ENCODE data around the gene FRS2.

FRS2 gene

GRCh38 chr12:69467366-69467765 is 2.8 kb upstream of the FRS2 start:
- no peak for DNase-seq

DNA sequence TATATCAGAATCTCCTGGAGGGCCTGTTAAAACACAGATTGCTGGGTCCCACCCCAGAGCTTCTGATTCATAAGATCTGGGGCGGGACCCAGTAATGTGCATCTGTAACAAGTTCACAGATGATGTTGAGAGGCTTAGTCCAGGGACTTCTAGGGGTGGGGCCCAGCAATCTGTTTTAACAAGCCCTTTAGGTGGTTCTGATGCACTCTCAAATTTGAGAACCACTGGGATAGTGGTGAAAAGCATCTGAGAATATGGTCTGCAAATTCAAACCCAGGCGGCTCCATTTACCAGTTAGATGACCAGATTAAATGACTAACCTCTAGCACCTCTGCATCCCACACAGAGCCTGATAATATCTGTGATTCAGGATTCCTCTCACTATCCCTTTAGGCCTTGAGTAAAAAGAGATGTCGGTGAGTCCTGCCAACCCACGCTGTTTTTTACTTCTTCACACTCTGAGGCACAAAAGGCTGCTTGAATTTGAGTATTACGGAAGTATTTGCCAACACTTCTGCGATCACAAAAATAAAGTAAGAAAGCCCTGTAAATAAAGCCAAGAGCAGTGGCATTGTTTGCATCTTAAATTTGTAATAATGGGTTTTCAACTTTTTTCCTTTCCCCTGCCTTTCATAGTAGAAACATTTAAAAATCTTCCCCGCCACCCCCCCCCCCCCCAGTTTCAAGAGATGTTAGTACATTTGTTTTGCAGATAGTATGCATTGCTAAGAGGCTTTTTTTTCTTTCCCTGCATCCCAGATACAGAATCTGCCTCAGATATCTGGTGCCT is 1.8 kb upstream of the FRS2 start:
- DNase-seq, result no peak

DNA sequence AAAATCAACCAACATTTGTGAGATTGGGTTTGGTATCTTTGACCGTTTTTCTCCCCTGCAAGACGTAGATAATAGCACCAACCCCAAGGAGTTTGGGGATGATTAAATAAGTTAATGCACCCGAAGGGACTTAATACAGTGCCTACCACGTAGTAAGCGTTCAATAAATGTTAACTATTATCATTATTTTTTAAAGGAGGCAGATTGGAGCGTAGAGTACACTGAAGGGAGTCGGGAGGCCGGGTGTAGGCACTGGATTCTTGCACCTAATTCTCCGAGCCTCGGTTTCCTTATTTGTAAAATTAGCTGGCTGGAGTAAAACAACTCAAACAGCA is 367 bp upstream of the FRS2 start:
- DNase-seq, result no peak

- no peak for DNase-seq
These were observed 865 bp downstream of the FRS2 start for GRCh38 chr12:69471076-69471430.

DNA sequence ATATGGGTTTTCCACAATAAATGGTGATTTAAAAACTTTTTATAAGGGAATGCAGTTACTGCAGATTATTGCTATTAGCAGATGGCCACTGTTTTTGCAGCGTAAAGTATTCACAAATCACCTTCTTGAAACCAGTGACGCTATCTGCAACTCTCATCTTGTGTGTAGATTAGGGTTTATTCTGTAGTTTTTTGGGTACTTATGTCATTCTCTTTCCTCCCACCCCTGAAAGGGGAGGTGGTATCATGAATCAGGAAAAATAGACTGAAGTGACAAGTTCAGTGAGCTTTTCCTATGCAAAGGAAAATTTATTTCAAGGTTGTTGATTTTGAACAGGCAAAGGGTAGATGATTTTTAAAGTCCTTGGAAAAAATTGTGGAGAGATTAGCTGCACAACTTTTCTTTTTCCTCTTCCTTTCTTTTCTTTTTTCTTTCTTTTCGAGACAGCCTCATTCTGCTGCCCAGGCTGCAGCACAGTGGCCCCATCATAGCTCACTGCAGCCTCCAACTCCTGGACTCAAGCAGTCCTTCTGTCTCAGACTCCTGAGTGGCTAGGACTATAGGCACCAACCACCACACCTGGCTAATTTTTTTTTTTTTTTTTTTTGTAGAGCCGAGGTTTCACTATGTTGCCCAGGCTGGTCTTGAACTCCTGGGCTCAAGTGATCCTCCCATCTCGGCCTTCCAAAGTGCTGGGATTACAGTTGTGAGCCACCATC is 1.6 kb downstream of the FRS2 start:
- DNase-seq, result no peak

DNA sequence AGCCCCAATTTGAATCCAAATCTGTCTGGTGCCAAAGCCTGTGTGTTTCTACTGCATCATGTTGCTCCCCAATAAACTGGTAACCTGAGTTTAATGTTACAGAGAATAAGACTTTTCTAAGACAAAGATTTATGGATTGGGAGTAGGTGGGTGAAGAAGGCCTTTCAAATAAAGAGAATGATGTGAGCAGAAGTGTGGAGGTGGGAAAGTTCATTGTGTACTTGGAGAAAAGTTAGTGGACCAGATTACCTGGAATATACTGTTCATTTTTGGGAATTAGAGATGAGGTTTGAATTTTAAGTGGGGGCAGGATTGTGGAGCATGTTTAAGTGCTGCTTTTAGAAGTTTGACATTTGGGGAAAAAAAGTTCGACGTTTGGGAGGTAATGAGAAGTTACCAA is 3.1 kb downstream of the FRS2 start:
- no peak for DNase-seq

- DNase-seq, result no peak
These were observed 4.3 kb downstream of the FRS2 start for GRCh38 chr12:69474456-69474855.

DNA sequence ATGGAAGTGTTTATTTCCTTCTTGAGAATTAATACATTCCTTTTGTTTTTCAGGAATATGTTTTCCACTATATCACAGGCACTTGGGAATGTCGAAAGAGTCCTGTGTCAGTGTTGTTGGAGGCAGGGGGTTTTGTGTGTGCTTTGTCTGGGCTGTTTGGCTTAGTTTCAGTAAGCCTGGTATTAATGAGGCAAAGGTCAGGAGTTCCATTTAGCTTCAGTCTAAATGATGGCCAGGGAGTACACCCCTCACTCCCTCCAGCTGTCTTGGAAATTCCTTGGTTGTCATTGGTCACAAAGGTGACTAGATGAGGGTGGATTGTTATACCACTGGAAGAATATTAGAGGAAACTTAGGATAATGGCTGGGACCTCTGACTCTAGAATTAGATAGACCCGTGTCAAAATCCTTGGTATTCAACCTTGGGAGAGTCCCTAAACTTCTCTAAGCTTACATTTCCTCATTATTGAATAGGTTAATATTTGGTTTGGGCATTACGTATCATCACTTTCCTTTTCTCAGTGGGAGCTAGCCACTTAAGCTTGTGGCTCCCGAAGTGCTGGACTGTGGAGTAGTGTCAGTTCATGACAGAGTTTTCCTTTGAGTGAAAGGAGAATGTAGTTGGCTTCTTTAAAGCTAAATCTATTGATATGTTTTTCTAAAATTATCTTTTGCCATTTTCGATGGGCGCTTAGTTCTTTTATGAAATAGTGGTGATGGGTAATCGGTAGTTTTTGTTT is 5.2 kb downstream of the FRS2 start:
- DNase-seq, result no peak

DNA sequence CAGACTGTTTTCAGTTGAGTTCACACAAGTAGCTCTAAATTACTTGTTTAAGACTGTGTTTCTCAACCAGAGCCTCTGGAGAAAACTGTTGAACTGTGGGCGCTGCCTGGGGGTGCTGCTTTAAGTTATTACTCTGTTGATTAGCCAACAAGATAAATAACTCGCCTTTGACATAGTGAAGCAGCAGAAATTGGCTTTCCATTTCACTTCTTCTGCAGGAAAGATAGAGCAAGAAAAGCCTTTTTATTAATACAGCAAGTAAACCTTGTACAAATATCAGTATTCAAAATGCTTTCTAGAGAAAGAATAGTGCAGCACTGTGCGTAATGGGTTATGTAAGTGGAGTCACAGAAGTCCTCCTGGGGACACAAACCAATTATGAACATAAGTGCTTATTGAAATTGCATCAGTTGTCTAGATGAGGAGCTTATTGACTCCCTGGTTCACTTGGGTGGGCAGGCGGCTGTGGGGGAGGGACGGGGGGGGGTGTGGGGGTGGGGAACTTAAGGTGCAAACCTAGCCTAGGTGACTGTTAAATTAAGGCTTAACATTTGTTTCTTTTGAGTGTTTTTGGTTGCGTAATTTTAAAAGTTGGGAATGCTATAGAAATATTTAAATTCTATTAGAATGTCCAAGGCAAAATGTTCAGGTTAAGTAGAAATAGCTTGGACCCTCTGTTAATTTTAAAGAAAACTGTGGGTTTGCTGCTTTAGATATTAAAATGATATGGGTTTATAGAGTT is 6.3 kb downstream of the FRS2 start:
- DNase-seq, result no peak

- no peak for DNase-seq
These were observed 9.5 kb downstream of the FRS2 start for GRCh38 chr12:69479675-69480074.

GRCh38 chr12:69480698-69481097 is 10.5 kb downstream of the FRS2 start:
- DNase-seq, result no peak

- no peak for DNase-seq
These were observed 10.9 kb downstream of the FRS2 start for GRCh38 chr12:69481133-69481532.

- DNase-seq, result no peak
These were observed 13.5 kb downstream of the FRS2 start for GRCh38 chr12:69483700-69484099.

GRCh38 chr12:69484428-69484827 is 14.2 kb downstream of the FRS2 start:
- no peak for DNase-seq

DNA sequence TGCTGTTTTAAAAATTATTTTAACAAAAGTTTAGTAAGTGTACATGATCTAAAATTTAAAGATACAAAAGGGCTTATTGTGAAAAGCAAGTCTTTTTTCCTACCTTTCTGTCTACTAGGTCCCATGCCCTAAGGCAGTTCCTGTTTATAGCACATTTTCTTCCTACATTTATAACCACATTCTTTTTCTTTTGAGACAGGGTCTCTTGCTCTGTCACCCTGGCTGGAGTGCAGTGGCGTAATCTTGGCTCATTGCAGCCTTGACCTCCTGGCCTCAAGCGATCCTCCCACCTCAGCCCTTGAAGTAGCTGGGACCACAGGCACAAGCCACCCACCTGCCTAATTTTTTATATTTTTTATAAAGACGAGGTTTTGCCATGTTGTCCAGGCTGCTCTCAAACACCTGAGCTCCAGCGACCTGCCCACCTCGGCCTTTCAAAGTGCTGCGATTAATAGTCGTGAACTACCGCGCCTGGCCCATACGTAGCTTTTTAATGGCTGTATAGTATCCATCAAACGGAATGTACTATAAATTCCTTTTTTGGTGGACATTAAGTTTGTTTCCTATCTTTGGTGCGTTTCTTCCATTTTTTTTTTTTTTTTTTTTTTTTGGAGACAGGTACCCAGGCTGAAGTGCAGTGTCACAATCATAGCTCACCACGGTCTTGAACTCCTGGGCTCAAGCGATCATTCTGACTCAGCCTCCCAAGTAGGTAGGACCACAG is 20.9 kb downstream of the FRS2 start:
- no peak for DNase-seq

- no peak for DNase-seq
These were observed 22.6 kb downstream of the FRS2 start for GRCh38 chr12:69492739-69493138.

- no peak for DNase-seq
These were observed 24.9 kb downstream of the FRS2 start for GRCh38 chr12:69495071-69495470.

DNA sequence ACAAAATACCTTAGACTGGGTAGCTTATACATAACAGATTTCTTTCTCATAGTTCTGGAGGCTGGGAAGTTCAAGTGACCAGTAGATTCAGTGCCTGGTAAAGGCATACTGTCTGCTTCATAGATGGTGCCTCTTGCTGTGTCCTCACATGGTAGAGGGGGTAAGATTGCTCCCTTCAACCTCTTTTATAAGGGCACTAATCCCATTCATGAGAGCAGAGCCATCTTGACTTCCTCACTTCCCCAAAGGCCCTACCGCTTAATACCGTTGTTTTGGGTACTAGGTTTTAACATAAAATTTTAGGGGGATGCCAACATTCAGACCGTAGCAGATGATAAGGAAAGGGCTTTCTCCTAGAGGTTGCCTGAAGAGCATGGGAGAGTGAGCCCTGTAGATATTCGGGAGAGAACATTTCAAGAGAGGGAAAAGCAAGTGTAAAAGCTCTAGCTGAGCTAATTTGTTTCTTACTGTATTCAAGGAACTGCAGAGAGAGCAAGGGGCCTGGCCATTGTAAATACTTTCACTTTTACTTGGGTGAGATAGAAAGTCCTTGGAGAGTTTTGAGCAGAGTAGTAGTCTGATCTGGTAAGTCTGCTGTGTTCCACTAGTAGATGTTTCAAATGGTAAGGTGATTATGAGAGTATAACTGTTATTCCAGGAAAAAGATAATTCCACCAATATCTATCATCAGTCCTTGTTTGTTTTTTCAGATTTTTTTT is 27.3 kb downstream of the FRS2 start:
- no peak for DNase-seq

DNA sequence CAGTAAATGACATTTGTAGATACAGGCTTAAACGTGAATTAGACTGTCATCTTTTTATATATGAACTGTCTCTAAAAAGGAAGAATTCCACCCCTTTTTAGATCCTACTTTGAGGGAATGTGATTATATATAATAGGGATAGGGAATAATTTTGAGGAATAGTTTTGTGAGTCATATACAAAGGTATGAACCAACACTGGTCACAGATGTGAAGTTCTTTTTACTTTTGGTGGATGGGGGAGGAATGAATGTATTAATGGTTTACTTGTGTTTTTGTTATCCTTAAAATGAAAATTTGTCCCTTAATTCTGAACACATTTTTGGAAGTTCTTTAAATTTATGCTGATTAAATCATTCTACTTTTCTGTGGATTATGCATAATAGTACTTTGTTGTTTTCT is 30.4 kb downstream of the FRS2 start:
- no peak for DNase-seq

DNA sequence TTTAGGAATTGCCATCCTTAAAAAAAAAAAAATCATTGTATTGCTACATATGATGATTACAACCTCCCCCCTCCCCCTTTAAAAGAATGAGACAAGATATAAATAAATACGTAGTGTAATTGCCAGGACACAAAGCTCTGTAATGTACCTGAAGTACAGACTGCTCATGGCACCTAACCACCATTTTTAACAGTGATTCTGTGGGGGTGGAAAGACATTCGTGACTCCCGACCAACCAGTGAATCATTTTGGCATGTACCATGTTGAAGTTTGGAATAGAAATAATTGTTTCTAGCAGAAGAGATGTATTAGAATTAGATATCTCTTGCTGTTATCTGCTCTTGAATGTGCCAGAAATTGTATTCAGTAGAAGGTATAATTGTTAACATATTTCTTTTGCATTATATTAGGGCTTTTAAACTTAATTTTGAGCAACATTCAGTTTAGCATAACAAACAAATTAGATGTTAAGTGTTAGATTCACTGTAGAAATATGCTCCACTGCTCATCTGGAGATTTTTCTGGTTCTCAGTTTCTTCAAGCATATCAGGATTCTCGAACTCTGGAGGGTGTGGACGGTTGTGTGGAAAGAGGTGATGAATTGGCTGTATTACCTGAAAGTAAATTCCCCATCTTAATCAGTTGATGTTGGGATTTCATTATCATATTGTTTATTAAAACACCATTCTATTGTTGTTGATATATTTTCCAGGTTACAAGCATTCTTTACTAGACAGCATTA is 31.1 kb downstream of the FRS2 start:
- DNase-seq, result no peak
